K562 (cell line): ENCODE data around the gene FAM117A. TPM values are rescaled to one million over a fixed set of nuclear protein-coding genes. Genes with fewer than 3 reads are reported as not detected.
A peak's percentile ranks its signal among the peaks of the same experiment; 100 is the strongest.

ENCODE experiments used
- ATF3 ChIP-seq, 2 experiments: fragments of 450-650 bp in 1 of 2; sonication (generic) in 1 of 2; formaldehyde crosslinking in 1 of 2; IDR thresholded peaks in 1 of 2; conservative IDR thresholded peaks in 1 of 2; 2 replicates each; pipeline versions ENCODE4 v1.6.1 to v1.8.1; 2016 to 2023; ENCODE audit warnings: mild to moderate bottlenecking in 2 of 2, moderate library complexity in 2 of 2, inconsistent platforms in 1 of 2, missing genetic modification reagents in 1 of 2
- BRD9 ChIP-seq: fragments of 450-650 bp; IDR thresholded peaks from 2 replicates; pipeline ENCODE4 v1.6.1; 2018; ENCODE audit warnings: low read depth; ENCODE audit not compliant: partially characterized antibody
- EZH2 ChIP-seq: IDR thresholded peaks from 2 replicates; pipeline ENCODE4 v1.6.1; 2012; ENCODE audit warnings: low read depth, mild to moderate bottlenecking, inconsistent platforms, low read length, borderline replicate concordance
- HDGF ChIP-seq: fragments of 450-650 bp; IDR thresholded peaks from 2 replicates; pipeline ENCODE4 v1.6.1; 2016
- JUN ChIP-seq, 2 experiments: sonication (generic) in 1 of 2; formaldehyde crosslinking in 1 of 2; IDR thresholded peaks; 2 replicates each; pipeline versions ENCODE4 v1.6.1 to v1.8.0; 2012 to 2022; ENCODE audit warnings: borderline replicate concordance in 2 of 2, mild to moderate bottlenecking in 2 of 2, improper control_type of control experiment in 1 of 2, low read depth in 1 of 2, low read length in 1 of 2, missing genetic modification reagents in 1 of 2
- MCM3 ChIP-seq: fragments of 450-650 bp; IDR thresholded peaks from 2 replicates; pipeline ENCODE4 v1.6.1; 2016
- RCOR1 ChIP-seq, 2 experiments: IDR thresholded peaks; 2 replicates each; pipeline ENCODE4 v1.6.1; 2012; ENCODE audit warnings: low read depth in 2 of 2, low read length in 2 of 2, borderline replicate concordance in 1 of 2, improper control_type of control experiment in 1 of 2
- RNF219 ChIP-seq: fragments of 250-450 bp; sonication (Bioruptor Pico); IDR thresholded peaks from 2 replicates; pipeline ENCODE4 v1.5.0; 2022; ENCODE audit warnings: mild to moderate bottlenecking
- SMARCB1 ChIP-seq: IDR thresholded peaks from 2 replicates; pipeline ENCODE4 v1.6.1; 2011; ENCODE audit warnings: improper control_type of control experiment, low read depth; ENCODE audit not compliant: insufficient read length
- THAP7 ChIP-seq: fragments of 250-450 bp; sonication (Bioruptor Pico); IDR thresholded peaks from 2 replicates; pipeline ENCODE4 v1.5.0; 2021
- TRIM24 ChIP-seq, 2 experiments: fragments of 450-650 bp; IDR thresholded peaks; 2 replicates each; pipeline ENCODE4 v1.6.1; 2016
- ZFP91 ChIP-seq: sonication (generic); formaldehyde crosslinking; IDR thresholded peaks from 2 replicates; pipeline ENCODE4 v1.8.0; 2022; ENCODE audit warnings: mild to moderate bottlenecking, missing genetic modification reagents
- ZNF212 ChIP-seq: fragments of 450-650 bp; formaldehyde crosslinking; IDR thresholded peaks from 2 replicates; pipeline ENCODE4 v1.4.0; 2020; ENCODE audit warnings: mild to moderate bottlenecking
- ZNF644 ChIP-seq: fragments of 200-800 bp; sonication (Bioruptor generic); IDR thresholded peaks from 2 replicates; pipeline ENCODE4 v1.6.1; 2016; ENCODE audit warnings: low read depth, missing genetic modification characterization, missing compliant biosample characterization
- ZZZ3 ChIP-seq: fragments of 450-650 bp; IDR thresholded peaks from 2 replicates; pipeline ENCODE4 v1.6.1; 2016; ENCODE audit warnings: antibody characterized with exemption, mild to moderate bottlenecking, moderate library complexity
- polyA plus RNA-seq, 8 experiments: library from polyadenylated mRNA; depleted of rRNA in 4 of 8; stranded (reverse) in 5 of 8; unstranded in 3 of 8; fragments of >200 nt; fragmentation: Nextera tagmentation in 2 of 8; fragmentation: Illumina TruSeq in 1 of 8; extraction: Ambion mirVana in 2 of 8; extraction: Trizol in 1 of 8; gene quantifications; 2 replicates each; pipeline versions ENCODE4 v1.2.1 to v1.2.3, GENCODE V29; 2011 to 2014; ENCODE audit warnings: inconsistent platforms in 1 of 8, missing spikeins in 1 of 8
- total RNA-seq, 7 experiments: library from RNA; depleted of rRNA in 6 of 7; stranded (reverse); fragments of >200 nt in 6 of 7; fragmentation: Illumina TruSeq in 2 of 7; extraction: Trizol in 2 of 7; gene quantifications; 2 replicates each; pipeline versions ENCODE4 v1.2.1 to v1.2.3, GENCODE V29; 2011 to 2021; ENCODE audit warnings: low replicate concordance in 1 of 7
- TF ChIP-seq, protein P1 (sequence below): fragments of 450-650 bp; conservative IDR thresholded peaks from 2 replicates; pipeline ENCODE4 v1.6.1; 2016; ENCODE audit warnings: missing genetic modification characterization, low read depth, mild to moderate bottlenecking, missing compliant biosample characterization, moderate library complexity
- TF ChIP-seq, protein P2 (sequence below): sonication (generic); formaldehyde crosslinking; IDR thresholded peaks from 2 replicates; pipeline ENCODE4 v1.8.1; 2023; ENCODE audit warnings: mild to moderate bottlenecking, missing genetic modification reagents, moderate library complexity

Gene FAM117A
- total and polyA plus RNA-seq, 9 of the 15 experiments (the other 6 are each of a cell fraction or from before 2014, with no cell fraction given): 3.1 to 79.7 (median 36.6) TPM

- TF ChIP-seq, protein P1, sequence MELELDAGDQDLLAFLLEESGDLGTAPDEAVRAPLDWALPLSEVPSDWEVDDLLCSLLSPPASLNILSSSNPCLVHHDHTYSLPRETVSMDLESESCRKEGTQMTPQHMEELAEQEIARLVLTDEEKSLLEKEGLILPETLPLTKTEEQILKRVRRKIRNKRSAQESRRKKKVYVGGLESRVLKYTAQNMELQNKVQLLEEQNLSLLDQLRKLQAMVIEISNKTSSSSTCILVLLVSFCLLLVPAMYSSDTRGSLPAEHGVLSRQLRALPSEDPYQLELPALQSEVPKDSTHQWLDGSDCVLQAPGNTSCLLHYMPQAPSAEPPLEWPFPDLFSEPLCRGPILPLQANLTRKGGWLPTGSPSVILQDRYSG (tag): no peak; the same call in 1 of the 2 replicates
- TF ChIP-seq HDGF (no peak), TRIM24 (IDR thresholded peaks at IDR 0.05) (0 out of 4 replicates have a peak, but pooled peaks of 1 of the 2 experiments have one; percentile 25), ZNF644 (tag) (peak; percentile 91), SMARCB1 (no peak), ZFP91 (CRISPR knock-in tag) (no peak), ATF3 (IDR thresholded peaks at IDR 0.05) (no peak; the same call in 1 of the 2 replicates), ATF3 (CRISPR knock-in tag; conservative IDR thresholded peaks at IDR 0.05) (peak; percentile 76; the same call in 1 of the 2 replicates), EZH2 (no peak), BRD9 (peak; percentile 14), JUN (IDR thresholded peaks at IDR 0.05; ENCODE audit: borderline replicate concordance, low read depth, low read length) (no peak), JUN (CRISPR knock-in tag; IDR thresholded peaks at IDR 0.05; ENCODE audit: borderline replicate concordance) (no peak), ZZZ3 (peak; percentile 80; the same call in 1 of the 2 replicates), ZNF212 (CRISPR knock-in tag) (0 out of 2 replicates have a peak, but pooled peaks have one; percentile 58), RNF219 (no peak), RCOR1 (IDR thresholded peaks at IDR 0.05; ENCODE audit: borderline replicate concordance in 1 of 2, low read depth in 2 of 2, low read length in 2 of 2) (no peak), THAP7 (CRISPR knock-in tag) (no peak), MCM3 (no peak)
- TF ChIP-seq, protein P2, sequence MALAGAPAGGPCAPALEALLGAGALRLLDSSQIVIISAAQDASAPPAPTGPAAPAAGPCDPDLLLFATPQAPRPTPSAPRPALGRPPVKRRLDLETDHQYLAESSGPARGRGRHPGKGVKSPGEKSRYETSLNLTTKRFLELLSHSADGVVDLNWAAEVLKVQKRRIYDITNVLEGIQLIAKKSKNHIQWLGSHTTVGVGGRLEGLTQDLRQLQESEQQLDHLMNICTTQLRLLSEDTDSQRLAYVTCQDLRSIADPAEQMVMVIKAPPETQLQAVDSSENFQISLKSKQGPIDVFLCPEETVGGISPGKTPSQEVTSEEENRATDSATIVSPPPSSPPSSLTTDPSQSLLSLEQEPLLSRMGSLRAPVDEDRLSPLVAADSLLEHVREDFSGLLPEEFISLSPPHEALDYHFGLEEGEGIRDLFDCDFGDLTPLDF (CRISPR knock-in tag): 0 out of 2 replicates have a peak, but pooled peaks have one; percentile 42
Measured at GRCh38 chr17:49788478-49789242, 24.7 kb upstream of the FAM117A start, which contains the start of gene KAT7 (continued).
